Heart right ventricle (tissue), 16 donors: ENCODE results near the gene GPC5. TPM values are rescaled to one million over a fixed set of nuclear protein-coding genes. Genes with fewer than 3 reads are reported as not detected.

Source experiments
- ATAC-seq, 8 donors: fragments of 200-7000 bp; cut with Tn5 transposase; one replicate each; pipeline ENCODE4 v1.9.1; 2020; ENCODE audit warnings: mild to moderate bottlenecking in 8 of 8, moderate library complexity in 8 of 8, moderate number of reproducible peaks in 1 of 8
- DNase-seq, 2 donors: peaks; one replicate each; pipeline ENCODE4 v3.0.0-alpha.2; 2020
- H3K27ac ChIP-seq, 10 donors: fragments of 200-600 bp; sonication (generic) in 2 of 10; one replicate each; pipeline versions ENCODE4 v1.5.0 to v1.8.0; 2020 to 2022; ENCODE audit warnings: mild to moderate bottlenecking in 3 of 10
- H3K27me3 ChIP-seq, 7 donors: fragments of 200-600 bp; one replicate each; pipeline ENCODE4 v1.8.0; 2021 to 2022; ENCODE audit warnings: mild to moderate bottlenecking in 2 of 7
- H3K36me3 ChIP-seq, 9 donors: fragments of 200-600 bp; sonication (generic) in 1 of 9; one replicate each; pipeline versions ENCODE4 v1.5.0 to v1.8.0; 2020 to 2022; ENCODE audit warnings: mild to moderate bottlenecking in 2 of 9
- H3K4me1 ChIP-seq, 9 donors: fragments of 200-600 bp; sonication (generic) in 1 of 9; one replicate each; pipeline versions ENCODE4 v1.5.0 to v1.8.0; 2020 to 2022; ENCODE audit warnings: mild to moderate bottlenecking in 4 of 9
- H3K4me3 ChIP-seq, 10 donors: fragments of 200-600 bp; sonication (generic) in 2 of 10; one replicate each; pipeline versions ENCODE4 v1.5.0 to v1.8.0; 2020 to 2022; ENCODE audit warnings: mild to moderate bottlenecking in 7 of 10, moderate library complexity in 2 of 10
- H3K9me3 ChIP-seq, 11 donors: fragments of 200-600 bp in 10 of 11; sonication (generic) in 2 of 11; one replicate each; pipeline versions ENCODE4 v1.5.0 to v1.8.0; 2013 to 2022; ENCODE audit warnings: mild to moderate bottlenecking in 2 of 11, control low read depth in 1 of 11, moderate library complexity in 1 of 11
- WGBS, 2 donors: extraction: QIAGEN DNeasy Blood & Tissue Kit; methylation state at CpG; one replicate each; pipeline ENCODE4 v1.1.7; 2013; ENCODE audit warnings: inconsistent platforms in 1 of 2; 5-methylcytosine and 5-hydroxymethylcytosine counted together
- intact Hi-C, 10 donors: fragments of 100-400 bp; cut with DNase I; formaldehyde crosslinking; loops; one replicate each; pipeline versions ENCODE4 v1.11.1 to v1.14.2; 2022
- polyA plus RNA-seq, 2 donors: library from polyadenylated mRNA; stranded (reverse); fragments of 200-250 nt; gene quantifications; one replicate each; pipeline ENCODE4 v1.2.3, GENCODE V29; 2013
- total RNA-seq, 10 donors: library from RNA; stranded (reverse); fragmentation: NEBNext Ultra II Directional in 3 of 10; extraction: Animal tissue kit (Norgen Biotek cat#: 25700) in 3 of 10; gene quantifications; one replicate each; pipeline versions ENCODE4 v1.2.1 to v1.2.4, GENCODE V29; 2021 to 2023
- TF ChIP-seq, protein P1 (sequence below), 9 donors: fragments of 200-600 bp; sonication (generic) in 2 of 9; IDR thresholded peaks; one replicate each; pipeline versions ENCODE4 v1.5.0 to v1.8.0; 2021 to 2022; ENCODE audit warnings: antibody characterized with exemption in 9 of 9, mild to moderate bottlenecking in 5 of 9, moderate library complexity in 1 of 9
- donor health status: Arrhythmogenic right ventricular cardiomyopathy.
- donor health status: ischemic (EF 13 %, LVEDD 7.1; RV severe dilation, severe dysfunction).
- donor health status: healthy with polysubstance abuse.
- donor health status: DM: no; HTN: yes; CAD: no.
- donor health status: DM: no; HTN: no; CAD: no.
- donor health status: ischemic (EF 25% LVEDD 6.9; RV normal size, moderate dysfunction).
- donor health status: ischemic (EF 25% LVEDD 5.7; RV mildly dilated, moderate dysfunction).
- donor health status: healthy.
- donor health status: DM: yes; HTN: yes; CAD: no.
- donor health status: Ischemic cardiomyopathy.
- donor health status: ischemic (EF 35%, LVEDD 5.7; RV mildly dilated, moderate dysfunction).
- donor health status: nonischemic (EF 11% LVEDD 7.7; RV severe dilation, severe dysfunction).
- donor health status: DM: yes; HTN: yes; CAD: no.
- donor health status: PGD.
- donor health status: ischemic (EF 29% LVEDD 5.4; RV normal size, mild dysfunction).
- donor health status: nonischemic (EF 23%, LVEDD 6.1; RV moderate dilation, normal function).

GPC5 gene
- total and polyA plus RNA-seq, 12 donors, result 0.01 to 3.5 (median 0.70) TPM; not detected in 1

DNA sequence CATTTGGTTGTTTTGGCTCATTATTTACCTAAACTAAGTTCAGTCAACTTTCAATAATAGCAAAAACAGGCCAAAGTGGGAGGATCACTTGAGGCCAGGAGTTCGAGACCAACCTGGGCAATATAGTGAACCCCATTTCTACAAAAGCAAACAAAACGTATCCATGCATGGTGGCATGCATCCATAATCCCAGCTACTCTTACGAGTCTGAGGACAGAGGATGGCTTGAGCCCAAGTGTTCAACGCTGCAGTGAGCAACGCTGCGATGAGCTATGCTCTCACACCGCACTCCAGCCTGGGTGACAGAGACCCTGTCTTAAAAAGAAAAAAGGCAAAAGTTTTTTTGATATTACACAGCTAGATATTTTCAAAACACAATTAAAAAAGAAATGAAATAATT is 1258.2 kb downstream of the GPC5 start:
- TF ChIP-seq, protein P1, sequence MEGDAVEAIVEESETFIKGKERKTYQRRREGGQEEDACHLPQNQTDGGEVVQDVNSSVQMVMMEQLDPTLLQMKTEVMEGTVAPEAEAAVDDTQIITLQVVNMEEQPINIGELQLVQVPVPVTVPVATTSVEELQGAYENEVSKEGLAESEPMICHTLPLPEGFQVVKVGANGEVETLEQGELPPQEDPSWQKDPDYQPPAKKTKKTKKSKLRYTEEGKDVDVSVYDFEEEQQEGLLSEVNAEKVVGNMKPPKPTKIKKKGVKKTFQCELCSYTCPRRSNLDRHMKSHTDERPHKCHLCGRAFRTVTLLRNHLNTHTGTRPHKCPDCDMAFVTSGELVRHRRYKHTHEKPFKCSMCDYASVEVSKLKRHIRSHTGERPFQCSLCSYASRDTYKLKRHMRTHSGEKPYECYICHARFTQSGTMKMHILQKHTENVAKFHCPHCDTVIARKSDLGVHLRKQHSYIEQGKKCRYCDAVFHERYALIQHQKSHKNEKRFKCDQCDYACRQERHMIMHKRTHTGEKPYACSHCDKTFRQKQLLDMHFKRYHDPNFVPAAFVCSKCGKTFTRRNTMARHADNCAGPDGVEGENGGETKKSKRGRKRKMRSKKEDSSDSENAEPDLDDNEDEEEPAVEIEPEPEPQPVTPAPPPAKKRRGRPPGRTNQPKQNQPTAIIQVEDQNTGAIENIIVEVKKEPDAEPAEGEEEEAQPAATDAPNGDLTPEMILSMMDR (IDR thresholded peaks at IDR 0.05), result no peak
- WGBS, 2 donors, result 68 to 90% methylated on average over 7 of the region's 7 CpGs
- no peak for DNase-seq

GRCh38 chr13:92657565-92657964 is 1259.1 kb downstream of the GPC5 start:
- DNase-seq, result no peak
- no peak for ATAC-seq
- H3K4me1 ChIP-seq, result no peaks in the 10 kb centered on the region
- TF ChIP-seq, protein P1 (IDR thresholded peaks at IDR 0.05), result no peak
- H3K4me3 ChIP-seq, result no peak overlapping the region
- no peaks in the 10 kb centered on the region for H3K27me3 ChIP-seq
- no peaks in the 10 kb centered on the region for H3K36me3 ChIP-seq
- intact Hi-C loops, result no loop called here
- peaks cover 0 to 9% (median 0%) of the 10 kb centered on the region in 11 donors for H3K9me3 ChIP-seq
- H3K27ac ChIP-seq, result no peak overlapping the region

More for the DNA sequence above, 1258.2 kb downstream of the GPC5 start:
- no peak for ATAC-seq
- Histone ChIP-seq H3K27ac (no peak overlapping the region), H3K4me1 (no peaks in the 10 kb centered on the region), H3K36me3 (no peaks in the 10 kb centered on the region), H3K9me3 (peaks cover 0 to 1% (median 0%) of the 10 kb centered on the region in 11 donors), H3K4me3 (no peak overlapping the region), H3K27me3 (no peaks in the 10 kb centered on the region)
- intact Hi-C loops, result no loop called here

- Histone ChIP-seq H3K4me3 (no peak overlapping the region), H3K9me3 (peaks cover 0 to 10% (median 0%) of the 10 kb centered on the region in 11 donors), H3K36me3 (no peaks in the 10 kb centered on the region), H3K27ac (no peak overlapping the region), H3K27me3 (no peaks in the 10 kb centered on the region), H3K4me1 (no peaks in the 10 kb centered on the region)
- intact Hi-C loops, result no loop called here
- WGBS, 2 donors, result 79 to 82% methylated on average over 5 of the region's 5 CpGs
- ATAC-seq (no peak), DNase-seq (no peak)
- TF ChIP-seq, protein P1 (IDR thresholded peaks at IDR 0.05), result no peak
Observed at GRCh38 chr13:92658293-92658692, 1259.9 kb downstream of the GPC5 start.

DNA sequence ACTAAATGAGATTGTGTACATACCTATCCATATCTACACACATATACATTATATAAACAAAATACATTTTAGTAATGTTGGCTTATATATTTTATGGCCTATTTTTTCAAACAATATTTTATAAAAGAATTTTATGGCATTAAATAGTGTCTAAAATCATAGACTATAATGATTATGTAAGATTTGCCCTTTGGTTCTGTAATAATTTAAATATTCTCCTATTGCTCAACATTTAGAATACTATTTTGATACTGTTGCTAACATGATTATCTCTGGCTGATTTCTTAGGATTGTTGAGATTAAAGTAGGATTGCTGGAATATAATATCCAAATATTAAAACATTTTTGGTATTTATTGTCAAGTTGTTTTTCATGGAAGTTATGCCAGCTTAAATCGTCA is 1263.0 kb downstream of the GPC5 start:
- no peaks in the 10 kb centered on the region for H3K36me3 ChIP-seq
- ATAC-seq (no peak), DNase-seq (no peak)
- TF ChIP-seq, protein P1 (IDR thresholded peaks at IDR 0.05), result no peak
- intact Hi-C loops, result no loop called here
- 66% methylated on average over 1 of the region's 1 CpG for WGBS, 2 donors
- no peaks in the 10 kb centered on the region for H3K27me3 ChIP-seq
- H3K4me1 ChIP-seq, result no peaks in the 10 kb centered on the region
- H3K27ac ChIP-seq, result no peak overlapping the region
- no peak overlapping the region for H3K4me3 ChIP-seq
- H3K9me3 ChIP-seq, result peaks cover 0 to 10% (median 0%) of the 10 kb centered on the region in 11 donors
